ENCODE data around the gene CTXND1. TPM values are rescaled to one million over a fixed set of nuclear protein-coding genes. Genes with fewer than 3 reads are reported as not detected.

CTXND1 gene
- total and polyA plus RNA-seq, 2 of the 8 experiments (the other 6 are each of a cell fraction or from before 2014, with no cell fraction given): 0.03 TPM; not detected in 1

GRCh38 chr15:80179025-80179759 lies 72.8 kb downstream of the CTXND1 start (continued):
- TF ChIP-seq POU5F1 (IDR thresholded peaks at IDR 0.05; ENCODE audit: low read depth, low read length) (no peak), TEAD4 (IDR thresholded peaks at IDR 0.05; ENCODE audit: low read depth, low read length) (no peak), GTF2F1 (IDR thresholded peaks at IDR 0.05; ENCODE audit: borderline replicate concordance, low read depth, low read length) (no peak), RBBP5 (IDR thresholded peaks at IDR 0.05; ENCODE audit: borderline replicate concordance, low read depth, low read length) (no peak), PHF8 (conservative IDR thresholded peaks at IDR 0.05; ENCODE audit: low read depth, low read length) (no peak)

Data from H1 (cell line).